ENCODE results near the gene ILK.

The ILK gene

DNA sequence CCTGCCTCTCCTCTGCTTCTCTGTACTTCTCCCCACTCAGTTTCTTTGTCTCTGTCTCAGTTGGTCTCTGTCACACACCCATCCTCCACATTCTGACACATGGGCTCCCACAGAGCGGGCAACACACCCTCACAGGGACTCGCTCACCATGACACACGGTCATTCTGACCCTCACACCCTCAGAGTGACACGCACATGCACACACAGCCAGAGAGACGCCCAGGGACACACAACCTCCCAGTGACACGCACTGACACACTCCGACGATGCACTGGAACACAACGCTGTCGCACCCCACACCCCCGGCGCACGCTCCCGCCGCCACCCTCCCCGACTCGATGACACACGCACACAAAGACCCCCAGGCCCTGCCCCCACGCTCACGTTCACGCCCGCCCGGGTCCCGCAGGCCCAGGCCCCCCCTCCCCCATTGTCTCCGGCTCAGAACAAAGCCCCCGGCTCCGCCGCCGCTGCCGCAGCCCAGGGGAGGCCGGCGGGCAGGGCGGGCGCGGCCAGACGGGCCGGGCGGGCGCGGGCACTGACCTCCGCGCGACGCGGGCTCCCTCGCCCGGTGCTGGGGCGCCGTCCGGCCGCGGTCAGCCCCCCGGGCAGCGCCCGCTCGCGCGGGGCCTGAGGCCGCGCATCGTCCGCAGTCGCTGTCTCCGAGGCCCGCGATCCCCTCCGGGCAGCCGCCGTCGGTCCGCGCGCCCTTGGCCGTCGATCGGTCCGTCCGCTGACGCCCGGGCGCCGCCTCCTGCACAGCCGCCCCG lies 51.6 kb downstream of the ILK start:
- Histone ChIP-seq H3K36me3 (ENCODE audit: control insufficient read depth in 5 of 5, insufficient read depth in 5 of 5, low read length in 5 of 5) (no peaks in the 10 kb centered on the region), H3K4me3 (ENCODE audit: low read depth in 1 of 5, low read length in 5 of 5) (peak overlapping the region; percentile 62 to 75 (median 66)), H3K9ac (ENCODE audit: low read length in 5 of 5) (peak overlapping the region in 3 of 5 donors; percentile 55 to 62 (median 56)), H3K9me3 (ENCODE audit: control insufficient read depth in 5 of 5, low read length in 5 of 5) (no peaks in the 10 kb centered on the region), H3K27ac (ENCODE audit: low read depth, low read length) (peak overlapping the region; percentile 56), H3K27me3 (ENCODE audit: control insufficient read depth in 5 of 5, insufficient read depth in 4 of 5, low read length in 5 of 5) (peaks cover 0 to 12% (median 5%) of the 10 kb centered on the region in 5 donors), H3K4me1 (ENCODE audit: control insufficient read depth in 5 of 5, insufficient read depth in 5 of 5, low read length in 5 of 5) (peaks cover 3 to 41% (median 6%) of the 10 kb centered on the region in 5 donors)

DNA sequence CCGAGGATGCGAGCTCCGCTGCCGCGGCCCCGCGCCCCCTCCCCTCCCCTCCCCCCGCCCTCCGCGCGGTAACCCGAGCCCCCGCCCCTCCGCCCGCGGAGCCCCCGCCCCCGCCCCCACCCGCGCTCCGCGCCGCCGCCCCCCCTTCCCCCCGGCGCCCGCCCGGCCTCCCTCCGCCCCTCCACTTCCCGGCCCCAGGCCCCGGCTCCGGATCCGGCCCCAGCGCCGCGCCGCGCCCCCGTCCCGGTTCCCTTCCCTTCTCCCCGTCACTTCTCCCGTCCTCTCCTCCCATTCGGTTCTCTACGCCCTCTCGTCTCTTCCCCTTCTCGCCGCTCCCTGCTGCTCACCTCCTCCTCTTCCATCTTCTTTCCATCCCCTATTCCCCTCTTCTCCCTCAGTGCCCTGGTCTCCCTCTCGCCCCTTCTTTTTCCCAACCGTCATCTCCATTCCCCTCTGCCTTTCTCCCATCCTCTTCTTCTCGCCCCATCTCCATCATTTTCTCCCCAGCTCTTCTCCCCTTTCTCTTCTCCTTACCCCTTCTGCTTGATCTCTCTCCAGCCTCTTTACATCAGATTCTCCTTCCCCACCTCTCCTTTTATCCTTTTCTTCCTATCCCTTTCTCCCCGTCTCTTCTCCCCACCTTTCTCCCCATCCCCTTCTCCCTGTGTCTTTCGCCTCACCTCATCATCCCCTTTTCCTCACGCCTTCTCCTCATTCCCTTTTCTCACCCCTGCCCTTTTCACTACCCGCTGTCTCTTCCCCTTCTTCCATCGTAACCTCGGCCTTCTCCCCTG lies 52.4 kb downstream of the ILK start, which contains the start of gene DCHS1:
Gene DCHS1 (minus strand): TSS at position 20 of the 794 bp plus-strand sequence. CDS start 14,196 bp downstream, outside the sequence.
- H3K4me3 ChIP-seq (ENCODE audit: low read depth in 1 of 5, low read length in 5 of 5), result peak within 1 kb of the TSS; percentile 62 to 75 (median 66)
- H3K4me1 ChIP-seq (ENCODE audit: control insufficient read depth in 5 of 5, insufficient read depth in 5 of 5, low read length in 5 of 5), result peaks cover 3 to 37% (median 6%) of the 10 kb centered on the region in 5 donors
- peaks cover 0 to 12% (median 5%) of the 10 kb centered on the region in 5 donors for H3K27me3 ChIP-seq (ENCODE audit: control insufficient read depth in 5 of 5, insufficient read depth in 4 of 5, low read length in 5 of 5)
- H3K9ac ChIP-seq (ENCODE audit: low read length in 5 of 5), result peak within 1 kb of the TSS in 4 of 5 donors; percentile 49 to 65 (median 58)
- no peaks in the 10 kb centered on the region for H3K9me3 ChIP-seq (ENCODE audit: control insufficient read depth in 5 of 5, low read length in 5 of 5)
- H3K27ac ChIP-seq (ENCODE audit: low read depth, low read length), result peak within 1 kb of the TSS; percentile 63
- H3K36me3 ChIP-seq (ENCODE audit: control insufficient read depth in 5 of 5, insufficient read depth in 5 of 5, low read length in 5 of 5), result no peaks in the 10 kb centered on the region

DNA sequence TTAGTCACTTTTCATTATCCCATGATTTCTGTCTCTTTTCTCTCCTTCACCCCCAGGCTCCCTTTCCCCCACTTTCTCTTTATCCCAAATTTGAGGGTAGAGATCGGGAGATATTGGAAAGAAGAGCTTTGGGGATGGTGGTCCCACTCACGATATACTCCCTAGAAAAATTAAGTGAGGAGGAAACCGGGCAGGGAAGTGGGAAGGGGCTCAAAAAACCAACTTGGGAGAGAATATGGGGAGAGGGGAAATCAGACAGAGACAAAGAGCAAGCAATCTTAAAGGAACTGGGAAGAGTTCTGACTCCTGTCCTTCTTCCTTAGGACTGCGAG lies 53.0 kb downstream of the ILK start:
- peaks cover 0 to 12% (median 5%) of the 10 kb centered on the region in 5 donors for H3K27me3 ChIP-seq (ENCODE audit: control insufficient read depth in 5 of 5, insufficient read depth in 4 of 5, low read length in 5 of 5)
- peak overlapping the region in 3 of 5 donors; percentile 52 to 75 (median 58) for H3K4me3 ChIP-seq (ENCODE audit: low read depth in 1 of 5, low read length in 5 of 5)
- no peaks in the 10 kb centered on the region for H3K9me3 ChIP-seq (ENCODE audit: control insufficient read depth in 5 of 5, low read length in 5 of 5)
- H3K4me1 ChIP-seq (ENCODE audit: control insufficient read depth in 5 of 5, insufficient read depth in 5 of 5, low read length in 5 of 5), result peaks cover 3 to 34% (median 6%) of the 10 kb centered on the region in 5 donors
- H3K9ac ChIP-seq (ENCODE audit: low read length in 5 of 5), result peak overlapping the region in 3 of 5 donors; percentile 49 to 65 (median 62)
- H3K36me3 ChIP-seq (ENCODE audit: control insufficient read depth in 5 of 5, insufficient read depth in 5 of 5, low read length in 5 of 5), result no peaks in the 10 kb centered on the region
- H3K27ac ChIP-seq (ENCODE audit: low read depth, low read length), result peak overlapping the region; percentile 63

DNA sequence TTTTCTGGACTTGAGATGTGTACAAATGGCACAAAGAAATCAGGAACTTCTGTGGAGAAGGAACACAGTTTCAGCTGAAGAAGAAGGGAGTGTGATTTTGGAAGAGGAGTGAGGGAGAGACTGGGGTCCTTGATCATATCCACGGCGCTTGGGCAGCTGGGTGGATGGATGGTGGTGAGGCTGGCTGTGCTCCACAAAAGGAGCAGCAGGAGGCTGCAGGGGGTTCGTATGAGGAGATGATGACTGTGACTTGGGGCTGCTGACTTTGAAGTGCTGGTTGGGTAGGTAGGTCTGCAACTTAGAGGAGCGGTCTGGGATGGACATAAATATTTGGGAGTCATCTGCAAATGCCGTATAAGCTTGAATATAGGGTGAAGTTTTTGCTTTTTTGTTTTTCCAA lies 53.4 kb downstream of the ILK start:
- H3K9me3 ChIP-seq (ENCODE audit: control insufficient read depth in 5 of 5, low read length in 5 of 5), result no peaks in the 10 kb centered on the region
- H3K27ac ChIP-seq (ENCODE audit: low read depth, low read length), result no peak overlapping the region
- no peak overlapping the region for H3K4me3 ChIP-seq (ENCODE audit: low read depth in 1 of 5, low read length in 5 of 5)
- no peaks in the 10 kb centered on the region for H3K36me3 ChIP-seq (ENCODE audit: control insufficient read depth in 5 of 5, insufficient read depth in 5 of 5, low read length in 5 of 5)
- peaks cover 3 to 34% (median 6%) of the 10 kb centered on the region in 5 donors for H3K4me1 ChIP-seq (ENCODE audit: control insufficient read depth in 5 of 5, insufficient read depth in 5 of 5, low read length in 5 of 5)
- peak overlapping the region in 1 of 5 donors; percentile 33 for H3K9ac ChIP-seq (ENCODE audit: low read length in 5 of 5)
- peaks cover 0 to 12% (median 5%) of the 10 kb centered on the region in 5 donors for H3K27me3 ChIP-seq (ENCODE audit: control insufficient read depth in 5 of 5, insufficient read depth in 4 of 5, low read length in 5 of 5)

DNA sequence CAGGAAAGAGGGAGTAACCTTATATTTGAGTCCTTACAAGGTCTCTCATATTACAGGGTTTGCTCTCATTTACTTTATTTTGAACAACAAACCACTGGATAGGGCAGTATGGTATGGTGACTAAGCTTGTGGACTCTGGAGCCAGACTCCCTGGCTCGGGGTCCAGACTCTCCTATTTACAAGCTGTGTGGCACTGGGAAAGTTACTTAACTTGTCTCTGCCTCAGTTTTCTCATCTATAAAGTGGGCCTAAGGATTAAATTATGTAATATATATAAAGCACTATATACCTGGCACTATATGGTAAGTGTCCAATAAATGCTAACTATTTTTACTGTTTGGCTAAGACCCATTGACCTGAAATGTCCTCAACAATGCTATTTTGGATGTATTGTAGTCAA lies 53.8 kb downstream of the ILK start:
- no peaks in the 10 kb centered on the region for H3K36me3 ChIP-seq (ENCODE audit: control insufficient read depth in 5 of 5, insufficient read depth in 5 of 5, low read length in 5 of 5)
- no peak overlapping the region for H3K4me3 ChIP-seq (ENCODE audit: low read depth in 1 of 5, low read length in 5 of 5)
- no peak overlapping the region for H3K9ac ChIP-seq (ENCODE audit: low read length in 5 of 5)
- H3K27ac ChIP-seq (ENCODE audit: low read depth, low read length), result no peak overlapping the region
- H3K9me3 ChIP-seq (ENCODE audit: control insufficient read depth in 5 of 5, low read length in 5 of 5), result no peaks in the 10 kb centered on the region
- peaks cover 0 to 12% (median 5%) of the 10 kb centered on the region in 5 donors for H3K27me3 ChIP-seq (ENCODE audit: control insufficient read depth in 5 of 5, insufficient read depth in 4 of 5, low read length in 5 of 5)
- H3K4me1 ChIP-seq (ENCODE audit: control insufficient read depth in 5 of 5, insufficient read depth in 5 of 5, low read length in 5 of 5), result peaks cover 3 to 31% (median 6%) of the 10 kb centered on the region in 5 donors

DNA sequence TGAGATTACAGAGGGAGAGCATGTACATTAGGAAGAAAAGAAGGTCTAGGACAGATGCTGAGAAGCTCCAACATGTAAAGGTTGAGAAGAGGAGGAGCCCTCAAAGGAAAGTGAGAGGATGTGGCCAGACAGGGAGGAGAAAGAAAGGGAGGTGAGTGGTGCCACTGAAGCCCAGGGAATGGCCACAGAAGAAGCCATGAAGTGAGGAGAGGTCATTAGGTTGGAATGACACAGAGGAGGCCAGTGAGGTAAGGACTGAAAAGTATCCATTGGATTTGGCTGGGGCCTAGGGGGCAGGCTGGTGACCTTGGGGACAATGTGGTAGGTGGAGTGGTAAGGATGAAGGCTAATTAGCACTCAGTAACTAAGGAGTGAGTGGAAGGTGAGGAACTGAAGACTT lies 55.1 kb downstream of the ILK start:
- H3K9ac ChIP-seq (ENCODE audit: low read length in 5 of 5), result no peak overlapping the region
- H3K9me3 ChIP-seq (ENCODE audit: control insufficient read depth in 5 of 5, low read length in 5 of 5), result no peaks in the 10 kb centered on the region
- H3K4me3 ChIP-seq (ENCODE audit: low read depth in 1 of 5, low read length in 5 of 5), result no peak overlapping the region
- no peaks in the 10 kb centered on the region for H3K36me3 ChIP-seq (ENCODE audit: control insufficient read depth in 5 of 5, insufficient read depth in 5 of 5, low read length in 5 of 5)
- peaks cover 3 to 22% (median 6%) of the 10 kb centered on the region in 5 donors for H3K4me1 ChIP-seq (ENCODE audit: control insufficient read depth in 5 of 5, insufficient read depth in 5 of 5, low read length in 5 of 5)
- no peak overlapping the region for H3K27ac ChIP-seq (ENCODE audit: low read depth, low read length)
- H3K27me3 ChIP-seq (ENCODE audit: control insufficient read depth in 5 of 5, insufficient read depth in 4 of 5, low read length in 5 of 5), result peaks cover 0 to 12% (median 5%) of the 10 kb centered on the region in 5 donors
